ENCODE measurements around the gene RETNLB.

DNA sequence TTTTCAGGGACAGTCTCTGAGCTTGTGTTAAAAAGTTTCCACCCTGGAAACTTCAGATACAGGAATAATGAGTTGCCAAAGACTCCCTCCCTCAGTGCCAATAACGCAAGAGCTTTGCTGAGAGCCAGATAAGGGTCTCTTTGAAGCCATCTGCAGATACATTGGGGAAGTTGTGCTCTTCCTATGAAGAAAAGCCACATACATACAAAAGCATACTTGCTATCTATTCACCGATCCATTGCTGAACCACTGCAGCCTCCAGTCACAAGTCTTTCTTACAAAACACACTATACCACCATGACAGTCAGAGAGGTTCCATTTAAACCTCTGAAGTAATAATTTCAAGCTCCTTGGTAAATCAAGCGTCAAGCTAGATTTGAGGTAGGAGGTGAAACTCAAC lies 10.0 kb upstream of the RETNLB start:
- TF ChIP-seq, protein P1, sequence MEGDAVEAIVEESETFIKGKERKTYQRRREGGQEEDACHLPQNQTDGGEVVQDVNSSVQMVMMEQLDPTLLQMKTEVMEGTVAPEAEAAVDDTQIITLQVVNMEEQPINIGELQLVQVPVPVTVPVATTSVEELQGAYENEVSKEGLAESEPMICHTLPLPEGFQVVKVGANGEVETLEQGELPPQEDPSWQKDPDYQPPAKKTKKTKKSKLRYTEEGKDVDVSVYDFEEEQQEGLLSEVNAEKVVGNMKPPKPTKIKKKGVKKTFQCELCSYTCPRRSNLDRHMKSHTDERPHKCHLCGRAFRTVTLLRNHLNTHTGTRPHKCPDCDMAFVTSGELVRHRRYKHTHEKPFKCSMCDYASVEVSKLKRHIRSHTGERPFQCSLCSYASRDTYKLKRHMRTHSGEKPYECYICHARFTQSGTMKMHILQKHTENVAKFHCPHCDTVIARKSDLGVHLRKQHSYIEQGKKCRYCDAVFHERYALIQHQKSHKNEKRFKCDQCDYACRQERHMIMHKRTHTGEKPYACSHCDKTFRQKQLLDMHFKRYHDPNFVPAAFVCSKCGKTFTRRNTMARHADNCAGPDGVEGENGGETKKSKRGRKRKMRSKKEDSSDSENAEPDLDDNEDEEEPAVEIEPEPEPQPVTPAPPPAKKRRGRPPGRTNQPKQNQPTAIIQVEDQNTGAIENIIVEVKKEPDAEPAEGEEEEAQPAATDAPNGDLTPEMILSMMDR (IDR thresholded peaks at IDR 0.05): no peak
- TF ChIP-seq POLR2A (IDR thresholded peaks at IDR 0.05): no peak
